K562 (cell line): ENCODE measurements around the gene SOCS7. TPM values are rescaled to one million over a fixed set of nuclear protein-coding genes. Genes with fewer than 3 reads are reported as not detected.

Experiments used
- ATAC-seq: fragments of 200-7000 bp; cut with Tn5 transposase; 3 replicates; pipeline ENCODE4 v1.9.1; 2020; ENCODE audit warnings: moderate library complexity
- BruUV-seq: library from RNA; stranded (reverse); fragments of 400-500 nt; replicated peaks from 2 replicates; lab custom pipeline; 2021; lab: Mats Ljungman, UMichigan
- CTCF ChIA-PET: fragments of 300-600 bp; formaldehyde crosslinking; extraction: SDS; loops from one replicate; lab custom pipeline; 2021; ENCODE audit warnings: low intra/inter-chr PET ratio; lab: Yijun Ruan, JAX
- POLR2A ChIA-PET: fragments of 300-600, 350-650 bp; sonication (Branson Sonifier 250); formaldehyde crosslinking; extraction: SDS; loops from one replicate; lab custom pipeline; 2021; ENCODE audit warnings: antibody characterized with exemption, inconsistent platforms; lab: Yijun Ruan, JAX
- DNase-seq, 4 experiments: peaks; one replicate each; pipeline versions ENCODE4 v3.0.0 to v3.0.0-alpha.2; 2011 to 2018; ENCODE audit warnings: low spot score in 3 of 4, mixed read lengths in 3 of 4; ENCODE audit errors: extremely low read depth in 1 of 4
- FAIRE-seq: peaks from 2 replicates; lab custom pipeline; 2011; peaks lifted over from hg19 to GRCh38; lab: Jason Lieb, UNC
- H2AFZ ChIP-seq: 2 replicates; pipeline ENCODE4 v1.6.0; 2011; ENCODE audit warnings: low read depth, low read length, control low read depth, inconsistent platforms
- H3K27ac ChIP-seq: fragments of 200-600 bp; 3 replicates; pipeline ENCODE4 v1.8.0; 2011; ENCODE audit warnings: low read depth, mild to moderate bottlenecking, control low read depth, inconsistent platforms, low read length, moderate library complexity, mixed read lengths; ENCODE audit errors: extremely low read depth
- H3K27me3 ChIP-seq, 2 experiments: fragments of 300-600 bp in 1 of 2; 2 replicates in 1 of 2; 3 replicates in 1 of 2; pipeline versions ENCODE4 v1.6.0 to v1.8.0; 2011; ENCODE audit warnings: inconsistent platforms in 2 of 2, low read length in 2 of 2, mild to moderate bottlenecking in 1 of 2, mixed read lengths in 1 of 2, moderate library complexity in 1 of 2; ENCODE audit not compliant: control insufficient read depth in 2 of 2, insufficient read depth in 2 of 2
- H3K36me3 ChIP-seq: fragments of 300-600 bp; 3 replicates; pipeline ENCODE4 v1.8.0; 2011; ENCODE audit warnings: mild to moderate bottlenecking, low read length, inconsistent platforms; ENCODE audit not compliant: control insufficient read depth, insufficient read depth
- H3K4me1 ChIP-seq, 2 experiments: fragments of 200-600 bp in 1 of 2; replicated peaks in 1 of 2; 2 replicates in 1 of 2; 3 replicates in 1 of 2; pipeline versions ENCODE4 v1.5.1 to v1.8.0; 2011; ENCODE audit warnings: inconsistent platforms in 2 of 2, low read length in 2 of 2, mild to moderate bottlenecking in 1 of 2, mixed read lengths in 1 of 2, moderate library complexity in 1 of 2; ENCODE audit not compliant: control insufficient read depth in 2 of 2, insufficient read depth in 2 of 2
- H3K4me2 ChIP-seq: 2 replicates; pipeline ENCODE4 v1.6.1; 2011; ENCODE audit warnings: low read length, control low read depth, inconsistent platforms, mixed read lengths; ENCODE audit not compliant: insufficient read depth
- H3K4me3 ChIP-seq: fragments of 200-600 bp; sonication (generic), shearing (Covaris generic); 2 replicates; pipeline ENCODE4 v1.5.1; 2016; ENCODE audit warnings: control low read depth, inconsistent platforms
- H3K79me2 ChIP-seq: fragments of 200-600 bp; 3 replicates; pipeline ENCODE4 v1.8.0; 2011; ENCODE audit warnings: low read length, inconsistent platforms; ENCODE audit not compliant: control insufficient read depth, insufficient read depth
- H3K9ac ChIP-seq, 2 experiments: 2 replicates each; pipeline versions ENCODE4 v1.6.0 to v1.6.1; 2011; ENCODE audit warnings: low read depth in 2 of 2, low read length in 2 of 2, control low read depth in 1 of 2, inconsistent platforms in 1 of 2, mild to moderate bottlenecking in 1 of 2, mixed read lengths in 1 of 2; ENCODE audit not compliant: insufficient read depth in 1 of 2
- H3K9me1 ChIP-seq: one replicate; pipeline ENCODE4 v1.6.0; 2011; ENCODE audit warnings: inconsistent platforms, mild to moderate bottlenecking, low read length, moderate library complexity; ENCODE audit not compliant: control insufficient read depth, insufficient read depth
- H3K9me3 ChIP-seq: replicated peaks from 2 replicates; pipeline ENCODE4 v1.5.1; 2011; ENCODE audit warnings: low read depth, low read length, inconsistent platforms; ENCODE audit not compliant: control insufficient read depth, insufficient read depth
- H4K20me1 ChIP-seq: replicated peaks from 2 replicates; pipeline ENCODE4 v1.6.1; 2011; ENCODE audit warnings: low read length, inconsistent platforms, mixed read lengths; ENCODE audit not compliant: control insufficient read depth, insufficient read depth
- BCOR ChIP-seq: fragments of 450-650 bp; IDR thresholded peaks from 2 replicates; pipeline ENCODE4 v1.6.1; 2016
- ESRRA ChIP-seq: fragments of 450-650 bp; IDR thresholded peaks from 2 replicates; pipeline ENCODE4 v1.6.1; 2014; ENCODE audit warnings: low read depth, mild to moderate bottlenecking, moderate library complexity, borderline replicate concordance
- HINFP ChIP-seq: fragments of 450-650 bp; conservative IDR thresholded peaks from 2 replicates; pipeline ENCODE4 v1.6.1; 2016; ENCODE audit warnings: missing genetic modification characterization, low read depth, mild to moderate bottlenecking, control low read depth, missing compliant biosample characterization
- KDM1A ChIP-seq, 2 experiments: fragments of 450-650 bp; IDR thresholded peaks; 2 replicates each; pipeline ENCODE4 v1.6.1; 2016; ENCODE audit warnings: mild to moderate bottlenecking in 2 of 2
- RBM25 ChIP-seq: fragments of 200-400 bp; formaldehyde crosslinking; IDR thresholded peaks from 2 replicates; pipeline ENCODE4 v1.6.1; 2018; ENCODE audit warnings: low read length, low read depth, moderate library complexity; ENCODE audit not compliant: severe bottlenecking
- SMARCA5 ChIP-seq: fragments of 450-650 bp; IDR thresholded peaks from 2 replicates; pipeline ENCODE4 v1.6.1; 2016
- SRF ChIP-seq, 2 experiments: fragments of 250-450, 450-650 bp in 1 of 2; sonication (Bioruptor Pico) in 1 of 2; sonication (generic) in 1 of 2; formaldehyde crosslinking; IDR thresholded peaks; 2 replicates each; pipeline versions ENCODE4 v1.5.0 to v1.5.1; 2020 to 2022; ENCODE audit warnings: mild to moderate bottlenecking in 1 of 2, missing genetic modification reagents in 1 of 2
- SRSF1 ChIP-seq: fragments of 200-400 bp; formaldehyde crosslinking; IDR thresholded peaks from 2 replicates; pipeline ENCODE4 v1.6.1; 2017; ENCODE audit warnings: mild to moderate bottlenecking, low read depth, low read length, moderate library complexity
- ZBTB12 ChIP-seq: fragments of 250-450 bp; sonication (Bioruptor Pico); IDR thresholded peaks from 2 replicates; pipeline ENCODE4 v1.4.0; 2020
- WGBS: fragments of 100-300 bp; shearing (Covaris generic); methylation state at CpG from one replicate; pipeline ENCODE4 v1.1.6; 2016; ENCODE audit warnings: low coverage, mixed read lengths; ENCODE audit not compliant: insufficient coverage; ENCODE audit errors: missing lambda C conversion rate; 5-methylcytosine and 5-hydroxymethylcytosine counted together
- in situ Hi-C: fragments of 300-500 bp; cut with MboI; formaldehyde crosslinking; loops from 4 replicates; pipeline ENCODE4 v1.15.0; 2018; ENCODE audit warnings: inconsistent platforms, mixed read lengths
- intact Hi-C: fragments of 100-400 bp; cut with micrococcal nuclease; formaldehyde crosslinking; loops from 2 replicates; pipeline ENCODE4 v1.14.2; 2022
- polyA plus RNA-seq, 8 experiments: library from polyadenylated mRNA; depleted of rRNA in 4 of 8; stranded (reverse) in 5 of 8; unstranded in 3 of 8; fragments of >200 nt; fragmentation: Nextera tagmentation in 2 of 8; fragmentation: Illumina TruSeq in 1 of 8; extraction: Ambion mirVana in 2 of 8; extraction: Trizol in 1 of 8; gene quantifications; 2 replicates each; pipeline versions ENCODE4 v1.2.1 to v1.2.3, GENCODE V29; 2011 to 2014; ENCODE audit warnings: inconsistent platforms in 1 of 8, missing spikeins in 1 of 8
- total RNA-seq, 7 experiments: library from RNA; depleted of rRNA in 6 of 7; stranded (reverse); fragments of >200 nt in 6 of 7; fragmentation: Illumina TruSeq in 2 of 7; extraction: Trizol in 2 of 7; gene quantifications; 2 replicates each; pipeline versions ENCODE4 v1.2.1 to v1.2.3, GENCODE V29; 2011 to 2021; ENCODE audit warnings: low replicate concordance in 1 of 7

SOCS7 gene
- total and polyA plus RNA-seq, 9 of the 15 experiments (the other 6 are each of a cell fraction or from before 2014, with no cell fraction given), result 0.94 to 14.5 (median 8.2) TPM

DNA sequence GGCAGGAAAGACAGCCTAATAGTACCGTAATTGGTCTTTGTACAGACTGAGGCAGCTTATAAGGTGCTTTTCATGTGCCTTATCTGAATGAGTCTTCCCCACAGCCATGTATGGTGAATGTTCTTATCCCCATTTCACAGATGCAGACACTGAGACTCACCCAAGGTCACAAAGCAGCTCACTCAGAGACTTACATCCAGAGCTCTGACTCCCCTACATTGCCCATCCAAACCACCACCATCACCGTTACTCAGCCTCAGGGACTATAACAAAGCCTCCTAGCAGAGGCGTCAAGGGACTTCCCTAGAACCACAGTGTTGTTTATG, 7.3 kb upstream of the SOCS7 start:
- TF ChIP-seq SRF (CRISPR knock-in tag; IDR thresholded peaks at IDR 0.05) (no peak), ZBTB12 (CRISPR knock-in tag) (no peak), HINFP (no peak), BCOR (peak; percentile 77; the same call in 1 of the 2 replicates), SMARCA5 (0 out of 2 replicates have a peak, but pooled peaks have one; percentile 15), SRSF1 (no peak), ESRRA (peak; percentile 98), KDM1A (IDR thresholded peaks at IDR 0.05) (peak; percentile 25 to 58; a peak in 2 of 4 replicates), RBM25 (peak; percentile 95)
- CTCF ChIA-PET, result no interaction called here

More for the DNA sequence above, 7.3 kb upstream of the SOCS7 start:
- peaks cover 10% of the 10 kb centered on the region; the same call in 1 of the 2 replicates for H4K20me1 ChIP-seq
- intact Hi-C loops (no loop called here), in situ Hi-C loops (loop anchor here (10.0 kb wide), 1 partner anchor 130 kb away; no protein-coding TSS in a partner anchor)
- POLR2A ChIA-PET, result interaction anchor here (0.6 to 1.4 kb wide), 4 partner anchors 9 to 22 kb away, joined by 3 to 4 read pairs (median 4); no protein-coding TSS in a partner anchor
- H3K9ac ChIP-seq, result no peak overlapping the region
- no peak overlapping the region for H3K4me3 ChIP-seq
- peaks cover 19 to 43% of the 10 kb centered on the region in 2 experiments; a peak in 4 of 5 replicates for H3K27me3 ChIP-seq
- H3K9me3 ChIP-seq, result no peaks in the 10 kb centered on the region
- H3K4me1 ChIP-seq, result no peaks in the 10 kb centered on the region; a peak in 2 of 5 replicates
- ATAC-seq (no peak), DNase-seq (no peak), FAIRE-seq (no peak)
- H2AFZ ChIP-seq, result no peak overlapping the region
- no peaks in the 10 kb centered on the region for H3K9me1 ChIP-seq
- no TSS peak for BruUV-seq
- H3K36me3 ChIP-seq, result no peaks in the 10 kb centered on the region
- 5% methylated on average over 3 of the region's 3 CpGs for WGBS
- H3K4me2 ChIP-seq, result no peak overlapping the region
- no peaks in the 10 kb centered on the region for H3K79me2 ChIP-seq
- H3K27ac ChIP-seq, result no peak overlapping the region
